Naive thymus-derived CD4-positive, alpha-beta T cell (primary cell): ENCODE measurements around the gene UPP2. TPM values are rescaled to one million over a fixed set of nuclear protein-coding genes. Genes with fewer than 3 reads are reported as not detected.

Experiments used
- ATAC-seq: fragments of 150-1000 bp; cut with Tn5 transposase; 2 replicates; pipeline ENCODE4 v1.10.0; 2021; ENCODE audit warnings: mild to moderate bottlenecking, moderate library complexity
- CTCF ChIA-PET: fragments of 350-600 bp; sonication (Branson Sonifier 250); formaldehyde crosslinking; loops from one replicate; lab custom pipeline; 2021; ENCODE audit warnings: antibody characterized with exemption; lab: Charles Lee
- POLR2A ChIA-PET: fragments of 350-600 bp; sonication (Branson Sonifier 250); formaldehyde crosslinking; loops from one replicate; lab custom pipeline; 2021; ENCODE audit warnings: antibody characterized with exemption, inconsistent platforms; lab: Charles Lee
- DNase-seq, 9 donors: peaks; one replicate each; pipeline versions ENCODE4 v3.0.0 to v3.0.0-alpha.2; 2020 to 2022; ENCODE audit warnings: mixed read lengths in 1 of 9
- H3K27ac ChIP-seq: one replicate; pipeline ENCODE4 v1.7.0; 2013; ENCODE audit warnings: mild to moderate bottlenecking, low read depth, low read length, moderate library complexity
- H3K27me3 ChIP-seq, 2 donors: one replicate each; pipeline ENCODE4 v1.7.0; 2013; ENCODE audit warnings: low read length in 2 of 2, mild to moderate bottlenecking in 2 of 2, moderate library complexity in 2 of 2; ENCODE audit not compliant: control insufficient read depth in 2 of 2, insufficient read depth in 2 of 2
- H3K36me3 ChIP-seq, 3 experiments: 1 replicate in 2 of 3; 2 replicates in 1 of 3; pipeline ENCODE4 v1.7.0; 2013; ENCODE audit warnings: low read length in 3 of 3, mild to moderate bottlenecking in 3 of 3, moderate library complexity in 1 of 3; ENCODE audit not compliant: insufficient read depth in 3 of 3, control insufficient read depth in 2 of 3
- H3K4me1 ChIP-seq, 2 donors: one replicate each; pipeline ENCODE4 v1.7.0; 2013; ENCODE audit warnings: low read length in 2 of 2, mild to moderate bottlenecking in 2 of 2, moderate library complexity in 1 of 2; ENCODE audit not compliant: control insufficient read depth in 2 of 2, insufficient read depth in 2 of 2
- H3K4me3 ChIP-seq: 2 replicates; pipeline ENCODE4 v1.7.0; 2013; ENCODE audit warnings: mild to moderate bottlenecking, low read length
- H3K9me3 ChIP-seq, 3 experiments: 1 replicate in 2 of 3; 2 replicates in 1 of 3; pipeline ENCODE4 v1.7.0; 2013; ENCODE audit warnings: low read length in 3 of 3; ENCODE audit not compliant: control insufficient read depth in 2 of 3
- H3K27ac Mint-ChIP-seq, 9 donors: one replicate each; pipeline ENCODE4 v1.8.0; 2020 to 2022; ENCODE audit warnings: mixed read lengths in 9 of 9, mild to moderate bottlenecking in 8 of 9, moderate library complexity in 5 of 9, inconsistent platforms in 2 of 9
- H3K27me3 Mint-ChIP-seq, 5 donors: one replicate each; pipeline ENCODE4 v1.8.0; 2021 to 2022; ENCODE audit warnings: mixed read lengths in 5 of 5, mild to moderate bottlenecking in 1 of 5
- H3K36me3 Mint-ChIP-seq, 5 donors: one replicate each; pipeline ENCODE4 v1.8.0; 2020 to 2022; ENCODE audit warnings: mixed read lengths in 5 of 5, mild to moderate bottlenecking in 3 of 5, inconsistent platforms in 1 of 5
- H3K4me1 Mint-ChIP-seq, 7 donors: one replicate each; pipeline ENCODE4 v1.8.0; 2020 to 2022; ENCODE audit warnings: mixed read lengths in 7 of 7, mild to moderate bottlenecking in 3 of 7, inconsistent platforms in 1 of 7
- H3K4me3 Mint-ChIP-seq, 10 donors: one replicate each; pipeline ENCODE4 v1.8.0; 2020 to 2022; ENCODE audit warnings: mild to moderate bottlenecking in 10 of 10, mixed read lengths in 10 of 10, moderate library complexity in 6 of 10, inconsistent platforms in 2 of 10
- H3K9me3 Mint-ChIP-seq, 11 donors: one replicate each; pipeline ENCODE4 v1.8.0; 2020 to 2022; ENCODE audit warnings: mixed read lengths in 11 of 11, mild to moderate bottlenecking in 4 of 11, inconsistent platforms in 1 of 11, moderate library complexity in 1 of 11
- intact Hi-C, 2 donors: fragments of 100-400 bp; cut with micrococcal nuclease; formaldehyde crosslinking; loops; one replicate each; pipeline ENCODE4 v1.15.1; 2023
- polyA plus RNA-seq, 2 donors: library from polyadenylated mRNA; unstranded; fragments of 300-500 nt; fragmentation: Illumina TruSeq; gene quantifications; one replicate each; pipeline ENCODE4 v1.2.3, GENCODE V29; 2021
- total RNA-seq, 6 experiments: library from RNA in 5 of 6; stranded (reverse) in 5 of 6; gene quantifications; 1 replicate in 5 of 6; 2 replicates in 1 of 6; pipeline ENCODE4 v1.2.3 and lab custom pipeline; 2021 to 2026

Gene UPP2
- total and polyA plus RNA-seq, 7 experiments from 2014 or later = not detected

GRCh38 chr2:158066046-158066713 is 35.5 kb upstream of the UPP2 start:
- H3K27me3 ChIP-seq = no peaks in the 10 kb centered on the region
- intact Hi-C loops = no loop called here
- no peak overlapping the region for H3K4me3 ChIP-seq
- Mint-ChIP-seq H3K27me3 (peaks cover 0 to 6% (median 0%) of the 10 kb centered on the region in 5 donors), H3K27ac (no peak overlapping the region), H3K4me1 (no peaks in the 10 kb centered on the region), H3K4me3 (no peak overlapping the region), H3K36me3 (no peaks in the 10 kb centered on the region), H3K9me3 (peaks cover 0 to 9% (median 0%) of the 10 kb centered on the region in 11 donors)
- POLR2A ChIA-PET = no interaction called here
- CTCF ChIA-PET = no interaction called here
- ATAC-seq (no peak), DNase-seq (no peak)
- no peak overlapping the region for H3K27ac ChIP-seq
- H3K9me3 ChIP-seq = no peaks in the 10 kb centered on the region
- H3K4me1 ChIP-seq = no peaks in the 10 kb centered on the region
- H3K36me3 ChIP-seq = no peaks in the 10 kb centered on the region

- H3K4me1 ChIP-seq = no peaks in the 10 kb centered on the region
- H3K9me3 ChIP-seq = no peaks in the 10 kb centered on the region
- no peaks in the 10 kb centered on the region for H3K36me3 Mint-ChIP-seq
- H3K27me3 ChIP-seq = no peaks in the 10 kb centered on the region
- H3K4me1 Mint-ChIP-seq = no peaks in the 10 kb centered on the region
- H3K27ac ChIP-seq = no peak overlapping the region
- no peak for DNase-seq
- H3K9me3 Mint-ChIP-seq = peaks cover 0 to 7% (median 0%) of the 10 kb centered on the region in 11 donors
- H3K4me3 ChIP-seq = no peak overlapping the region
- ATAC-seq = no peak
- H3K27ac Mint-ChIP-seq = no peak overlapping the region
- no peaks in the 10 kb centered on the region for H3K36me3 ChIP-seq
- intact Hi-C loops = no loop called here
- CTCF ChIA-PET = no interaction called here
- no peak overlapping the region for H3K4me3 Mint-ChIP-seq
- H3K27me3 Mint-ChIP-seq = peaks cover 4 to 26% (median 17%) of the 10 kb centered on the region in 5 donors
- POLR2A ChIA-PET = no interaction called here
Measured at GRCh38 chr2:158071018-158071417, 30.7 kb upstream of the UPP2 start.

GRCh38 chr2:158072361-158072760 is 29.3 kb upstream of the UPP2 start:
- H3K27ac ChIP-seq = no peak overlapping the region
- H3K9me3 ChIP-seq = no peaks in the 10 kb centered on the region
- H3K27me3 ChIP-seq = no peaks in the 10 kb centered on the region
- Mint-ChIP-seq H3K27me3 (peaks cover 6 to 33% (median 25%) of the 10 kb centered on the region in 5 donors), H3K27ac (no peak overlapping the region), H3K4me3 (no peak overlapping the region), H3K4me1 (no peaks in the 10 kb centered on the region), H3K9me3 (peaks cover 0 to 17% (median 5%) of the 10 kb centered on the region in 11 donors), H3K36me3 (peaks cover 0 to 4% (median 0%) of the 10 kb centered on the region in 5 donors)
- ATAC-seq = no peak
- DNase-seq = no peak
- ChIA-PET POLR2A (no interaction called here), CTCF (no interaction called here)
- no peak overlapping the region for H3K4me3 ChIP-seq
- intact Hi-C loops = no loop called here
- no peaks in the 10 kb centered on the region for H3K36me3 ChIP-seq
- H3K4me1 ChIP-seq = no peaks in the 10 kb centered on the region

GRCh38 chr2:158079672-158080071 is 22.0 kb upstream of the UPP2 start:
- intact Hi-C loops = no loop called here
- DNase-seq (no peak), ATAC-seq (no peak)
- no peak overlapping the region for H3K27ac Mint-ChIP-seq
- POLR2A ChIA-PET = no interaction called here
- H3K4me1 ChIP-seq = no peaks in the 10 kb centered on the region
- no peaks in the 10 kb centered on the region for H3K36me3 ChIP-seq
- H3K4me3 ChIP-seq = no peak overlapping the region
- H3K4me3 Mint-ChIP-seq = no peak overlapping the region
- H3K4me1 Mint-ChIP-seq = peaks cover 0 to 1% (median 0%) of the 10 kb centered on the region in 7 donors
- H3K27me3 ChIP-seq = no peaks in the 10 kb centered on the region
- H3K27ac ChIP-seq = no peak overlapping the region
- peaks cover 4 to 25% (median 17%) of the 10 kb centered on the region in 5 donors for H3K27me3 Mint-ChIP-seq
- CTCF ChIA-PET = no interaction called here
- no peaks in the 10 kb centered on the region for H3K9me3 ChIP-seq
- peaks cover 0 to 6% (median 0%) of the 10 kb centered on the region in 5 donors for H3K36me3 Mint-ChIP-seq
- H3K9me3 Mint-ChIP-seq = peaks cover 3 to 29% (median 8%) of the 10 kb centered on the region in 11 donors

GRCh38 chr2:158088093-158088492 is 13.6 kb upstream of the UPP2 start:
- no peak for DNase-seq
- ChIA-PET POLR2A (no interaction called here), CTCF (no interaction called here)
- peaks cover 0 to 6% (median 0%) of the 10 kb centered on the region in 5 donors for H3K36me3 Mint-ChIP-seq
- Histone ChIP-seq H3K9me3 (no peaks in the 10 kb centered on the region), H3K4me1 (no peaks in the 10 kb centered on the region), H3K27ac (no peak overlapping the region), H3K4me3 (no peak overlapping the region), H3K36me3 (no peaks in the 10 kb centered on the region), H3K27me3 (no peaks in the 10 kb centered on the region)
- no peaks in the 10 kb centered on the region for H3K4me1 Mint-ChIP-seq
- peaks cover 0 to 35% (median 18%) of the 10 kb centered on the region in 11 donors for H3K9me3 Mint-ChIP-seq
- no peak overlapping the region for H3K4me3 Mint-ChIP-seq
- peaks cover 3 to 19% (median 18%) of the 10 kb centered on the region in 5 donors for H3K27me3 Mint-ChIP-seq
- ATAC-seq = no peak
- intact Hi-C loops = no loop called here
- H3K27ac Mint-ChIP-seq = no peak overlapping the region

- H3K9me3 Mint-ChIP-seq = peaks cover 0 to 35% (median 18%) of the 10 kb centered on the region in 11 donors
- H3K4me1 Mint-ChIP-seq = no peaks in the 10 kb centered on the region
- Histone ChIP-seq H3K9me3 (no peaks in the 10 kb centered on the region), H3K27ac (no peak overlapping the region), H3K36me3 (no peaks in the 10 kb centered on the region), H3K4me1 (no peaks in the 10 kb centered on the region), H3K4me3 (no peak overlapping the region), H3K27me3 (no peaks in the 10 kb centered on the region)
- H3K27me3 Mint-ChIP-seq = peaks cover 3 to 19% (median 18%) of the 10 kb centered on the region in 5 donors
- no peak for ATAC-seq
- H3K27ac Mint-ChIP-seq = no peak overlapping the region
- intact Hi-C loops = no loop called here
- no peak overlapping the region for H3K4me3 Mint-ChIP-seq
- peaks cover 0 to 6% (median 0%) of the 10 kb centered on the region in 5 donors for H3K36me3 Mint-ChIP-seq
- no peak for DNase-seq
- ChIA-PET CTCF (interaction anchor here (0.6 kb wide), 1 partner anchor 309 kb away, joined by 3 read pairs; no protein-coding TSS in a partner anchor), POLR2A (no interaction called here)
Measured at GRCh38 chr2:158089322-158089721, 12.4 kb upstream of the UPP2 start.

- Histone ChIP-seq H3K36me3 (no peaks in the 10 kb centered on the region), H3K4me3 (no peak overlapping the region), H3K9me3 (no peaks in the 10 kb centered on the region), H3K4me1 (no peaks in the 10 kb centered on the region), H3K27me3 (no peaks in the 10 kb centered on the region), H3K27ac (no peak overlapping the region)
- Mint-ChIP-seq H3K27ac (no peak overlapping the region), H3K36me3 (peaks cover 0 to 6% (median 0%) of the 10 kb centered on the region in 5 donors), H3K4me3 (no peak overlapping the region), H3K27me3 (peaks cover 7 to 19% (median 13%) of the 10 kb centered on the region in 5 donors), H3K9me3 (peaks cover 0 to 27% (median 13%) of the 10 kb centered on the region in 11 donors), H3K4me1 (no peaks in the 10 kb centered on the region)
- ChIA-PET POLR2A (no interaction called here), CTCF (no interaction called here)
- intact Hi-C loops = no loop called here
- ATAC-seq = no peak
- DNase-seq = no peak
Measured at GRCh38 chr2:158091647-158092046, 10.0 kb upstream of the UPP2 start.
